ENCODE results near the gene ATP8A1.

DNA sequence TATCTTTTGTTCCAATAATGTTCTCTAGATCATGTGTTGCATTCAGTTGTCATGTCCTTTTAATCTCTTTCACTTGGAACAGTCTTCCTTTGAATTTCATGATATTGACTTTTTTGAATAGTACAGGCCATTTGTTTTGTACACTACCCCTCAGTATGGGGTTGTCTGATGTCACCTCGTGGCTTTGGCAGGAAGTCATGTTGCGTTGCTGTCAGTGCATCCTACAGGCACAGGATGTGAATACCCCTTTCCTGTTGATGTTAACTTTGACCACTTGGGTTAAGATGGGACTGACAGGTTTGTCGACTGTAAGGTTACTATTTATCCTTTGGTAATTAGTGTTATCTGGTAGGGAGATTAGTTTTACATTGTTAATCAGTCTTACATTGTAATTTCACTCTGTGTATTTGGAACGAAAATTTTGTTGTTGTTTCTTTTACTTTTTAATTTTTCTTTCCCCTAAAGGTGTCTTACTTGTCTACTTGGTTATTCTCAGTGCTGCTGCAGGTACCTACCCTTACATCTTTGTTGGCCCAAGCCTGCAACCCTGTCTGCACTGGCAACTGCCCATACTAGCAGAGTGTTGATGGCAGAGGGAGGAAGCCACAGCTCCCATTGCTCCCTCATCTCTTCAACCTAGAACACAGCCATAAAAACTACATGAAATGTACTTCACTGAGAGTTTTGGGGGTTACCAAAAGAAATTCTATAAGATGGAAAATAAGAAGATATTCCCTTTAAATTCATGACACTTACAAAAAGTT lies 14.7 kb upstream of the ATP8A1 start:
- TF ChIP-seq EZH2 (IDR thresholded peaks at IDR 0.05) (no peak), POLR2AphosphoS5 (IDR thresholded peaks at IDR 0.05; ENCODE audit: borderline replicate concordance, low read depth, low read length) (no peak)
